Lung (tissue), 12 donors: ENCODE measurements around the gene IFI16. TPM values are rescaled to one million over a fixed set of nuclear protein-coding genes. Genes with fewer than 3 reads are reported as not detected.

Experiments
- ATAC-seq: fragments of 200-7000 bp; cut with Tn5 transposase; one replicate; pipeline ENCODE4 v1.9.1; 2020; ENCODE audit warnings: moderate number of reproducible peaks; ENCODE audit not compliant: insufficient read depth, low FRiP score
- DNase-seq, 3 donors: peaks; one replicate each; pipeline ENCODE4 v3.0.0-alpha.2; 2013 to 2017
- H3K27ac ChIP-seq, 2 donors: one replicate each; pipeline ENCODE4 v1.5.1; 2013; ENCODE audit warnings: mild to moderate bottlenecking in 2 of 2, moderate library complexity in 2 of 2, control low read depth in 1 of 2, inconsistent platforms in 1 of 2, low read depth in 1 of 2, low read length in 1 of 2
- H3K27me3 ChIP-seq, 3 donors: one replicate each; pipeline ENCODE4 v1.5.1; 2013; ENCODE audit warnings: low read length in 2 of 3; ENCODE audit not compliant: control insufficient read depth in 3 of 3, insufficient read depth in 3 of 3
- H3K36me3 ChIP-seq, 4 donors: one replicate each; pipeline ENCODE4 v1.5.1; 2013; ENCODE audit warnings: low read length in 4 of 4, mild to moderate bottlenecking in 1 of 4, moderate library complexity in 1 of 4; ENCODE audit not compliant: control insufficient read depth in 4 of 4, insufficient read depth in 4 of 4
- H3K4me1 ChIP-seq, 5 donors: one replicate each; pipeline ENCODE4 v1.5.1; 2013; ENCODE audit warnings: low read length in 5 of 5, mild to moderate bottlenecking in 2 of 5, moderate library complexity in 1 of 5; ENCODE audit not compliant: control insufficient read depth in 5 of 5, insufficient read depth in 5 of 5
- H3K4me3 ChIP-seq: one replicate; pipeline ENCODE4 v1.5.1; 2013; ENCODE audit warnings: mild to moderate bottlenecking, control low read depth, moderate library complexity
- H3K9ac ChIP-seq, 2 donors: one replicate each; pipeline ENCODE4 v1.5.1; 2013; ENCODE audit warnings: low read length in 2 of 2, control low read depth in 1 of 2; ENCODE audit not compliant: insufficient read depth in 1 of 2
- H3K9me3 ChIP-seq, 4 donors: one replicate each; pipeline ENCODE4 v1.5.1; 2013; ENCODE audit warnings: low read length in 3 of 4, mild to moderate bottlenecking in 1 of 4, moderate library complexity in 1 of 4; ENCODE audit not compliant: control insufficient read depth in 4 of 4, insufficient read depth in 3 of 4
- WGBS, 2 donors: extraction: QIAGEN DNeasy Blood & Tissue Kit; methylation state at CpG; one replicate each; pipeline ENCODE4 v1.1.7; 2013; 5-methylcytosine and 5-hydroxymethylcytosine counted together
- polyA plus RNA-seq, 2 donors: library from polyadenylated mRNA; stranded (reverse); fragments of 200-250 nt; gene quantifications; one replicate each; pipeline ENCODE4 v1.2.1, GENCODE V29; 2013
- total RNA-seq, 2 donors: library from RNA; depleted of rRNA in 1 of 2; stranded (reverse); fragments of >200 nt in 1 of 2; gene quantifications; one replicate each; pipeline ENCODE4 v1.2.1, GENCODE V29; 2014 to 2021
- TF ChIP-seq, protein P1 (sequence below): IDR thresholded peaks from 2 replicates; pipeline ENCODE4 v1.5.1; 2012; ENCODE audit warnings: mild to moderate bottlenecking; ENCODE audit errors: control extremely low read depth, extremely low read depth
- donor health status: control.
- donor health status: control.
- donor health status: Bipolar disorder and iron deficiency.
- donor health status: healthy.
- donor health status: DM: yes; HTN: yes; CAD: no.

Gene IFI16
- total and polyA plus RNA-seq, 4 donors, result 60.7 to 124 (median 81.4) TPM

DNA sequence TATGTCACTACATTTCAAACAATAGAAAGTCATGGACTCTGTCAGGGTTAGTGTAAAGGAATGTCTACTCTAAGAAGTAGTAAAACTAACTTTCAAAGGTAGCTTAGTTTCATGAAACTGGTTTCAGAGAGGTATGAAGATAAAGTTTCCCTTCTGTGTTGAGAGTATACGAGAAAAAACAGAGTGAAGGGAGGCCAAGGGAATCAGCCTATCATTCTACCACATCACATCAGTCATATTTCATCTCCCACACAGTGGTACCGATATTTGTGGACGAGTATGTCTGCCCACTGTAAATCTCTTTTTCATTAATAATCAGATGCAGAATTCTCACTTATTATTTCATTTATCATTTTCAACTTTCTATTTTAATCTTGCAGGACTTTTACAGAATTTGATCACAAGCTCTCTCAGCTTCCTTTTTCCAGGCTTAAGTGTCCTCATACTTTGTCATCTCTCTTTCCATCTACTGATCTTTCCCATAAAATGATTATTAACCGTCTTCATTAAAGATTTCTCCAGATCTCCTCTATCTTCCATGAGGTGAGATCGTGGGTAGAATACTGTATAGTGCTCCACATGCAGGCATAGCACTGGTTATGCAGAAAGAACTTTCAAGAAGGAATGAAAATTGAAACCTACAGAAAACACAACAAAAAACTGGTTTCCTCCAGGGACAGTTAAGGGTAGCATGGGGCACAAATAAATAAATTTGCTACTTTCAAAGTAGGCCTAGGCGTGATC, 11.5 kb upstream of the IFI16 start:
- WGBS, 2 donors, result 45 to 57% methylated on average over 6 of the region's 6 CpGs
- H3K4me1 ChIP-seq, result peaks cover 0 to 16% (median 0%) of the 10 kb centered on the region in 5 donors
- H3K4me3 ChIP-seq, result no peak overlapping the region
- no peak overlapping the region for H3K27ac ChIP-seq
- ATAC-seq, result no peak
- no peak for DNase-seq
- H3K9ac ChIP-seq, result no peak overlapping the region
- H3K9me3 ChIP-seq, result no peaks in the 10 kb centered on the region
- H3K27me3 ChIP-seq, result no peaks in the 10 kb centered on the region
- H3K36me3 ChIP-seq, result no peaks in the 10 kb centered on the region
- TF ChIP-seq, protein P1, sequence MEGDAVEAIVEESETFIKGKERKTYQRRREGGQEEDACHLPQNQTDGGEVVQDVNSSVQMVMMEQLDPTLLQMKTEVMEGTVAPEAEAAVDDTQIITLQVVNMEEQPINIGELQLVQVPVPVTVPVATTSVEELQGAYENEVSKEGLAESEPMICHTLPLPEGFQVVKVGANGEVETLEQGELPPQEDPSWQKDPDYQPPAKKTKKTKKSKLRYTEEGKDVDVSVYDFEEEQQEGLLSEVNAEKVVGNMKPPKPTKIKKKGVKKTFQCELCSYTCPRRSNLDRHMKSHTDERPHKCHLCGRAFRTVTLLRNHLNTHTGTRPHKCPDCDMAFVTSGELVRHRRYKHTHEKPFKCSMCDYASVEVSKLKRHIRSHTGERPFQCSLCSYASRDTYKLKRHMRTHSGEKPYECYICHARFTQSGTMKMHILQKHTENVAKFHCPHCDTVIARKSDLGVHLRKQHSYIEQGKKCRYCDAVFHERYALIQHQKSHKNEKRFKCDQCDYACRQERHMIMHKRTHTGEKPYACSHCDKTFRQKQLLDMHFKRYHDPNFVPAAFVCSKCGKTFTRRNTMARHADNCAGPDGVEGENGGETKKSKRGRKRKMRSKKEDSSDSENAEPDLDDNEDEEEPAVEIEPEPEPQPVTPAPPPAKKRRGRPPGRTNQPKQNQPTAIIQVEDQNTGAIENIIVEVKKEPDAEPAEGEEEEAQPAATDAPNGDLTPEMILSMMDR, result no peak

DNA sequence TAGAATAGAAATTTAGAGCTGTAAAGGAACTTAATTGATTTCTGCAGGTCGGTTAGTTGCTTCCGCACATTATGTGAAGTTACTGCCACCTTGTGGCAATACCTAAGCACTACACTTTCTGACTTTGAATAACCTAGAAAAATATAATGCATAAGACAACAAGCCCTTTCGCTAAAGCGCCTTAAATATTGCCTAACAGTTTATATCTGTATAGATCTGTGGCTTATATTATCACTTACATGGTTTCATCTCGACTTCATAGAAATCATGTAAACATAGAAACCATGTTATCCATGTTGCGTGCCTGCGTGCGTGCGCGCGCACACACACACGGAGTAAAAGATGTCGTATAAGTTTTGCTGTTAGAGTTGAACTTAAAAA, 10.9 kb upstream of the IFI16 start:
- DNase-seq, result peak; percentile 64 to 91 (median 89)

DNA sequence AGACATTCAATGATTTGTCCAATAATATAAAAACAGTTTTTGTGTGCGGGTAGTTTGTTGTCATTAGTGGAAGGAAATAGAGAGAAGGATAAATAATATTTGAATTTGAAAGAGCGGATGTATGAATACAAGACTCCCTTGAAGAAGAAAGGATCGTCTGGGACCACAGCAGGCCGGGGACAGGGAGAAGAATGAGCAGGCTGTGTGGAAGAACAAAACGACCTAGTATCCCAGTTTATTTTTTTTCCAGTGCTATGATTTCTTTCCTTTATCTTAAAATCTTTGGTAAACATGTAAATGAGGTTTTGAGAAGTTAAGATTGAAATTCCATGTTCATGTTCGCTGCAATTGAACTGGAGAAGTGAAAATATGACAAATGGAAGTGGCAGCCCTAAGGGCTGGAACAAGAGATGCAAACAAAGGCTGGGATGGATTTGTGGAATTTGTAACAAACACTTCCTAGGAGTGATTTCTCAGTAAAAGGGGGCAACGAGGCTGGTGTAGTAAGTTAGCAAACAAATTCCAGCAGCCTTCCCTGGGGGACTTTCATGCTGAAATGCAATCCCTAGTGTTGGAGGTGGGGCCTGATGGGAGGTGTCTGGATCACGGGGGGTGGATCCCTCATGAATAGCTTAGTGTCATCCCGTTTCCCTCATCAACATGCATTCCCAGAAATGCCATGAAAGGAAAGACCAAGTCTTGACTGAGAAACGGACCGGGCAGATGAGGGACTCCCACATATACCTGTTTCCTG, 10.2 kb upstream of the IFI16 start:
- DNase-seq (peak; percentile 93 to 99 (median 98)), ATAC-seq (peak; percentile 70)
- 26 to 57% methylated on average over 11 of the region's 11 CpGs for WGBS, 2 donors
- H3K9me3 ChIP-seq, result no peaks in the 10 kb centered on the region
- H3K4me1 ChIP-seq, result peaks cover 0 to 16% (median 0%) of the 10 kb centered on the region in 5 donors
- TF ChIP-seq, protein P1, result no peak
- no peaks in the 10 kb centered on the region for H3K27me3 ChIP-seq
- peak overlapping the region; percentile 79 to 86 for H3K27ac ChIP-seq
- H3K4me3 ChIP-seq, result no peak overlapping the region
- no peaks in the 10 kb centered on the region for H3K36me3 ChIP-seq
- peak overlapping the region in 1 of 2 donors; percentile 95 for H3K9ac ChIP-seq

More for the DNA sequence above, 10.9 kb upstream of the IFI16 start:
- Histone ChIP-seq H3K4me1 (peaks cover 0 to 16% (median 0%) of the 10 kb centered on the region in 5 donors), H3K4me3 (no peak overlapping the region), H3K9ac (peak overlapping the region in 1 of 2 donors; percentile 95), H3K27me3 (no peaks in the 10 kb centered on the region), H3K36me3 (no peaks in the 10 kb centered on the region), H3K27ac (no peak overlapping the region), H3K9me3 (no peaks in the 10 kb centered on the region)
- peak; percentile 70 for ATAC-seq
- 21 to 40% methylated on average over 13 of the region's 13 CpGs for WGBS, 2 donors
- TF ChIP-seq, protein P1, result peak; percentile 87
